Body of pancreas (tissue), 4 donors: ENCODE results near the gene TTLL10. TPM values are rescaled to one million over a fixed set of nuclear protein-coding genes. Genes with fewer than 3 reads are reported as not detected.

ENCODE experiments used
- ATAC-seq: fragments of 150-250 bp; one replicate; pipeline ENCODE4 v1.9.1; 2016
- DNase-seq, 4 donors: peaks; one replicate each; pipeline ENCODE4 v3.0.0-alpha.2; 2019
- H3K27ac ChIP-seq, 4 donors: fragments of 200-600 bp; sonication (generic); 1 replicate in 3 of 4; 2 replicates in 1 of 4; pipeline versions ENCODE4 v1.5.1 to v1.6.1; 2016 to 2019; ENCODE audit warnings: mild to moderate bottlenecking in 1 of 4, mixed read lengths in 1 of 4, moderate library complexity in 1 of 4
- H3K27me3 ChIP-seq, 2 donors: fragments of 200-600 bp; sonication (generic); one replicate each; pipeline ENCODE4 v1.6.0; 2016; ENCODE audit warnings: mild to moderate bottlenecking in 1 of 2
- H3K36me3 ChIP-seq, 2 donors: fragments of 200-600 bp; sonication (generic); replicated peaks in 1 of 2; 2 replicates each; pipeline ENCODE4 v1.5.1; 2016; ENCODE audit warnings: low read depth in 2 of 2; ENCODE audit not compliant: insufficient read depth in 1 of 2
- H3K4me1 ChIP-seq: fragments of 200-600 bp; sonication (generic); one replicate; pipeline ENCODE4 v1.6.0; 2016
- H3K4me3 ChIP-seq, 2 donors: fragments of 200-600 bp; sonication (generic); 1 replicate in 1 of 2; 2 replicates in 1 of 2; pipeline ENCODE4 v1.5.1; 2016 to 2019
- H3K9me3 ChIP-seq, 3 donors: fragments of 200-600 bp; sonication (generic); 1 replicate in 2 of 3; 2 replicates in 1 of 3; pipeline ENCODE4 v1.5.1; 2016
- CTCF ChIP-seq, 7 experiments: fragments of 450-650 bp in 4 of 7; fragments of 200-600 bp in 3 of 7; sonication (generic) in 3 of 7; IDR thresholded peaks; one replicate each; pipeline ENCODE4 v1.5.1; 2016 to 2019; ENCODE audit warnings: antibody characterized with exemption in 7 of 7
- POLR2A ChIP-seq, 3 donors: fragments of 450-650 bp; IDR thresholded peaks; one replicate each; pipeline ENCODE4 v1.6.1; 2016; ENCODE audit warnings: antibody characterized with exemption in 3 of 3, mild to moderate bottlenecking in 2 of 3
- WGBS, 2 donors: methylation state at CpG; one replicate each; pipeline ENCODE4 v1.1.5; 2017; 5-methylcytosine and 5-hydroxymethylcytosine counted together
- intact Hi-C: fragments of 100-400 bp; cut with DNase I; formaldehyde crosslinking; loops from one replicate; pipeline ENCODE4 v1.15.1; 2023
- total RNA-seq, 2 donors: library from RNA; depleted of rRNA; stranded (reverse); fragments of >200 nt; gene quantifications; one replicate each; pipeline ENCODE4 v1.1.0, GENCODE V29; 2016

The TTLL10 gene
- total RNA-seq, 2 donors from 2014 or later = 0.66 to 0.78 TPM

- H3K4me1 ChIP-seq = peaks cover 26% of the 10 kb centered on the region
- H3K9me3 ChIP-seq = no peaks in the 10 kb centered on the region
- DNase-seq = no peak
- intact Hi-C loops = no loop called here
- WGBS, 2 donors = 20 to 73% methylated on average over 1 to 48 of the region's 49 CpGs
- no peaks in the 10 kb centered on the region for H3K36me3 ChIP-seq
- TF ChIP-seq CTCF (IDR thresholded peaks at IDR 0.05) (no peak), POLR2A (IDR thresholded peaks at IDR 0.05) (no peak)
- no peak overlapping the region for H3K4me3 ChIP-seq
- H3K27ac ChIP-seq = no peak overlapping the region
- ATAC-seq = no peak
- peaks cover 0 to 28% of the 10 kb centered on the region in 2 donors for H3K27me3 ChIP-seq
Observed at GRCh38 chr1:1203561-1204424, 30.1 kb downstream of the TTLL10 start.

- intact Hi-C loops = no loop called here
- DNase-seq (no peak), ATAC-seq (no peak)
- H3K9me3 ChIP-seq = no peaks in the 10 kb centered on the region
- peaks cover 26% of the 10 kb centered on the region for H3K4me1 ChIP-seq
- H3K36me3 ChIP-seq = no peaks in the 10 kb centered on the region
- WGBS, 2 donors = 53 to 88% methylated on average over 3 to 8 of the region's 8 CpGs
- no peak for TF ChIP-seq CTCF (IDR thresholded peaks at IDR 0.05)
- TF ChIP-seq POLR2A (IDR thresholded peaks at IDR 0.05) = no peak
- H3K4me3 ChIP-seq = no peak overlapping the region
- peaks cover 0 to 28% of the 10 kb centered on the region in 2 donors for H3K27me3 ChIP-seq
- no peak overlapping the region for H3K27ac ChIP-seq
Observed at GRCh38 chr1:1204425-1204920, 30.8 kb downstream of the TTLL10 start.

GRCh38 chr1:1204998-1205768, 31.5 kb downstream of the TTLL10 start:
- H3K27ac ChIP-seq = no peak overlapping the region
- intact Hi-C loops = no loop called here
- no peak overlapping the region for H3K4me3 ChIP-seq
- H3K27me3 ChIP-seq = peaks cover 0 to 27% of the 10 kb centered on the region in 2 donors
- H3K9me3 ChIP-seq = no peaks in the 10 kb centered on the region
- WGBS, 2 donors = 82 to 87% methylated on average over 3 to 18 of the region's 19 CpGs
- H3K36me3 ChIP-seq = no peaks in the 10 kb centered on the region
- TF ChIP-seq CTCF (IDR thresholded peaks at IDR 0.05) (no peak), POLR2A (IDR thresholded peaks at IDR 0.05) (no peak)
- DNase-seq (no peak), ATAC-seq (no peak)
- peaks cover 26% of the 10 kb centered on the region for H3K4me1 ChIP-seq

GRCh38 chr1:1205769-1206375, 32.2 kb downstream of the TTLL10 start:
- DNase-seq = no peak
- intact Hi-C loops = no loop called here

More at GRCh38 chr1:1205769-1206375, 32.2 kb downstream of the TTLL10 start:
- Histone ChIP-seq H3K36me3 (no peaks in the 10 kb centered on the region), H3K4me1 (peaks cover 23% of the 10 kb centered on the region), H3K27ac (no peak overlapping the region), H3K9me3 (no peaks in the 10 kb centered on the region), H3K4me3 (no peak overlapping the region), H3K27me3 (peaks cover 0 to 22% of the 10 kb centered on the region in 2 donors)
- 20 to 29% methylated on average over 5 to 30 of the region's 31 CpGs for WGBS, 2 donors
- TF ChIP-seq CTCF (IDR thresholded peaks at IDR 0.05) (no peak), POLR2A (IDR thresholded peaks at IDR 0.05) (no peak)
- no peak for ATAC-seq
